GM12865 (cell line): ENCODE measurements around the gene AEBP2.
"Not testable (repeated sequence)": the region's sequence is repeated elsewhere in the genome, so short reads cannot be mapped to it uniquely, and the experiment has no call there.

Source experiments
- DNase-seq: peaks from one replicate; pipeline ENCODE4 v3.0.0; 2010; ENCODE audit warnings: low read depth
- H3K4me3 ChIP-seq: 2 replicates; pipeline ENCODE4 v1.5.1; 2011; ENCODE audit warnings: mild to moderate bottlenecking, low read depth, low read length, control low read depth
- CTCF ChIP-seq: IDR thresholded peaks from 2 replicates; pipeline ENCODE4 v1.5.1; 2011; ENCODE audit warnings: low read length, control low read depth, low read depth, inconsistent platforms; ENCODE audit not compliant: insufficient read depth; ENCODE audit errors: missing control alignments

The AEBP2 gene

GRCh38 chr12:19411234-19412204 is 27.8 kb upstream of the AEBP2 start:
- DNase-seq: no peak
- no peak overlapping the region for H3K4me3 ChIP-seq
- no peak for TF ChIP-seq CTCF

GRCh38 chr12:19412844-19413243 is 26.4 kb upstream of the AEBP2 start:
- DNase-seq: no peak
- no peak for TF ChIP-seq CTCF
- H3K4me3 ChIP-seq: no peak overlapping the region

GRCh38 chr12:19413582-19413981 is 25.7 kb upstream of the AEBP2 start:
- not testable (repeated sequence) for H3K4me3 ChIP-seq, DNase-seq

- no peak for TF ChIP-seq CTCF
- no peak for DNase-seq
- H3K4me3 ChIP-seq: no peak overlapping the region
Observed at GRCh38 chr12:19415563-19415962, 23.7 kb upstream of the AEBP2 start.

- DNase-seq: no peak
- no peak for TF ChIP-seq CTCF
- H3K4me3 ChIP-seq: no peak overlapping the region
Observed at GRCh38 chr12:19419086-19419485, 20.2 kb upstream of the AEBP2 start.

- TF ChIP-seq CTCF: no peak
- DNase-seq: peak; percentile 24
- no peak overlapping the region for H3K4me3 ChIP-seq
Observed at GRCh38 chr12:19421503-19422282, 17.6 kb upstream of the AEBP2 start.
